Breast epithelium (tissue), 4 donors: ENCODE data around the gene FBXO46. TPM values are rescaled to one million over a fixed set of nuclear protein-coding genes. Genes with fewer than 3 reads are reported as not detected.
A peak's percentile ranks its signal among the peaks of the same experiment; 100 is the strongest.

Source experiments
- DNase-seq, 2 donors: peaks; one replicate each; pipeline ENCODE4 v3.0.0-alpha.2; 2019; ENCODE audit warnings: low spot score in 2 of 2
- H3K27ac ChIP-seq, 2 donors: fragments of 200-600 bp; sonication (generic) in 1 of 2; one replicate each; pipeline ENCODE4 v1.5.1; 2016 to 2019; ENCODE audit warnings: mild to moderate bottlenecking in 1 of 2
- H3K27me3 ChIP-seq, 2 donors: fragments of 200-600 bp; sonication (generic) in 1 of 2; one replicate each; pipeline versions ENCODE4 v1.5.1 to v1.6.0; 2017 to 2019; ENCODE audit warnings: control low read depth in 1 of 2, mild to moderate bottlenecking in 1 of 2
- H3K36me3 ChIP-seq: fragments of 200-600 bp; one replicate; pipeline ENCODE4 v1.5.1; 2019
- H3K4me1 ChIP-seq, 2 donors: fragments of 200-600 bp; sonication (generic); one replicate each; pipeline ENCODE4 v1.5.1; 2016 to 2019; ENCODE audit warnings: control low read depth in 1 of 2
- H3K4me3 ChIP-seq, 3 donors: fragments of 200-600 bp; sonication (generic); 1 replicate in 2 of 3; 2 replicates in 1 of 3; pipeline ENCODE4 v1.5.1; 2016 to 2019; ENCODE audit warnings: mild to moderate bottlenecking in 3 of 3, moderate library complexity in 2 of 3
- H3K9me3 ChIP-seq, 2 donors: fragments of 200-600 bp; sonication (generic) in 1 of 2; one replicate each; pipeline ENCODE4 v1.5.1; 2016 to 2019; ENCODE audit warnings: control low read depth in 1 of 2
- CTCF ChIP-seq, 3 donors: fragments of 450-650 bp; IDR thresholded peaks; one replicate each; pipeline ENCODE4 v1.5.1; 2016 to 2017; ENCODE audit warnings: antibody characterized with exemption in 3 of 3, mild to moderate bottlenecking in 3 of 3, moderate library complexity in 3 of 3
- POLR2A ChIP-seq: fragments of 450-650 bp; IDR thresholded peaks from one replicate; pipeline ENCODE4 v1.6.1; 2016; ENCODE audit warnings: antibody characterized with exemption, mild to moderate bottlenecking, moderate library complexity
- POLR2AphosphoS5 ChIP-seq, 3 donors: sonication (generic); formaldehyde crosslinking; IDR thresholded peaks; one replicate each; pipeline ENCODE4 v1.6.1; 2017; ENCODE audit warnings: antibody characterized with exemption in 3 of 3
- intact Hi-C: fragments of 100-400 bp; cut with DNase I; formaldehyde crosslinking; loops from one replicate; pipeline ENCODE4 v1.15.1; 2023; ENCODE audit warnings: low total_unique reads
- total RNA-seq, 3 donors: library from RNA; depleted of rRNA; stranded (reverse); fragments of >200 nt; gene quantifications; one replicate each; pipeline ENCODE4 v1.1.0, GENCODE V29; 2016

Gene FBXO46
- total RNA-seq, 3 donors from 2014 or later: 8.0 to 15.1 (median 13.8) TPM

- H3K4me3 ChIP-seq: peak overlapping the region; percentile 55 to 84 (median 69)
- peaks cover under 1% of the 10 kb centered on the region for H3K36me3 ChIP-seq
- no peaks in the 10 kb centered on the region for H3K9me3 ChIP-seq
- no peak for TF ChIP-seq POLR2AphosphoS5 (IDR thresholded peaks at IDR 0.05)
- TF ChIP-seq CTCF (IDR thresholded peaks at IDR 0.05): no peak
- TF ChIP-seq POLR2A: no peak
- peak overlapping the region; percentile 92 to 97 for H3K27ac ChIP-seq
- peaks cover 5% of the 10 kb centered on the region in 2 donors for H3K4me1 ChIP-seq
- intact Hi-C loops: no loop called here
- DNase-seq: no peak
- no peaks in the 10 kb centered on the region for H3K27me3 ChIP-seq
Measured at GRCh38 chr19:45717983-45718650, 12.6 kb downstream of the FBXO46 start.

GRCh38 chr19:45717131-45717982 lies 13.3 kb downstream of the FBXO46 start:
- Histone ChIP-seq H3K4me1 (peaks cover 5% of the 10 kb centered on the region in 2 donors), H3K27ac (peak overlapping the region; percentile 92 to 97), H3K36me3 (peaks cover 6% of the 10 kb centered on the region), H3K9me3 (no peaks in the 10 kb centered on the region), H3K4me3 (peak overlapping the region; percentile 55 to 84 (median 69)), H3K27me3 (no peaks in the 10 kb centered on the region)
- intact Hi-C loops: no loop called here
- peak; percentile 99 for DNase-seq
- TF ChIP-seq CTCF (IDR thresholded peaks at IDR 0.05) (peak in 2 of 3 donors; percentile 13 to 15), POLR2A (peak; percentile 45), POLR2AphosphoS5 (IDR thresholded peaks at IDR 0.05) (peak; percentile 96 to 98 (median 97))

- DNase-seq: peak; percentile 63
- H3K9me3 ChIP-seq: no peaks in the 10 kb centered on the region
- no peak for TF ChIP-seq CTCF (IDR thresholded peaks at IDR 0.05)
- TF ChIP-seq POLR2AphosphoS5 (IDR thresholded peaks at IDR 0.05): peak in 1 of 3 donors; percentile 9
- intact Hi-C loops: no loop called here
- peaks cover 6% of the 10 kb centered on the region for H3K36me3 ChIP-seq
- H3K4me1 ChIP-seq: peaks cover 5% of the 10 kb centered on the region in 2 donors
- peak overlapping the region; percentile 55 to 84 (median 69) for H3K4me3 ChIP-seq
- H3K27me3 ChIP-seq: no peaks in the 10 kb centered on the region
- peak overlapping the region; percentile 92 to 97 for H3K27ac ChIP-seq
Measured at GRCh38 chr19:45716359-45717130, 14.2 kb downstream of the FBXO46 start.

GRCh38 chr19:45715139-45715538 lies 15.6 kb downstream of the FBXO46 start:
- intact Hi-C loops: no loop called here
- Histone ChIP-seq H3K36me3 (peaks cover 6% of the 10 kb centered on the region), H3K4me1 (peaks cover 5% of the 10 kb centered on the region in 2 donors), H3K4me3 (no peak overlapping the region), H3K27ac (peak overlapping the region in 1 of 2 donors; percentile 1), H3K9me3 (no peaks in the 10 kb centered on the region), H3K27me3 (no peaks in the 10 kb centered on the region)
- TF ChIP-seq POLR2A (no peak), CTCF (IDR thresholded peaks at IDR 0.05) (no peak), POLR2AphosphoS5 (IDR thresholded peaks at IDR 0.05) (no peak)
- DNase-seq: no peak
